HepG2 (cell line): ENCODE data around the gene SPTBN5. TPM values are rescaled to one million over a fixed set of nuclear protein-coding genes. Genes with fewer than 3 reads are reported as not detected.

ENCODE experiments used
- ATAC-seq: fragments of 200-7000 bp; cut with Tn5 transposase; 3 replicates; pipeline ENCODE4 v1.9.1; 2020; ENCODE audit warnings: mild to moderate bottlenecking, moderate library complexity
- BruUV-seq: library from RNA; stranded (reverse); fragments of 400-500 nt; replicated peaks from 2 replicates; lab custom pipeline; 2021; lab: Mats Ljungman, UMichigan
- CTCF ChIA-PET: fragments of 300-600 bp; formaldehyde crosslinking; extraction: SDS; loops from one replicate; lab custom pipeline; 2021; ENCODE audit warnings: low total read pairs, inconsistent platforms, low intra/inter-chr PET ratio; lab: Yijun Ruan, JAX
- POLR2A ChIA-PET: fragments of 350-600 bp; sonication (Branson Sonifier 250); formaldehyde crosslinking; loops from one replicate; lab custom pipeline; 2020; ENCODE audit warnings: antibody characterized with exemption, inconsistent platforms; lab: Yijun Ruan, JAX
- DNase-seq: peaks from one replicate; pipeline ENCODE4 v3.0.0-alpha.2; 2015; ENCODE audit warnings: low spot score
- FAIRE-seq: peaks from 3 replicates; lab custom pipeline; 2011; peaks lifted over from hg19 to GRCh38; lab: Jason Lieb, UNC
- H2AFZ ChIP-seq: one replicate; pipeline ENCODE4 v1.6.1; 2011; ENCODE audit warnings: low read length, inconsistent platforms
- H3K27ac ChIP-seq: fragments of 300-600 bp; 3 replicates; pipeline ENCODE4 v1.8.0; 2011; ENCODE audit warnings: mixed run types, mild to moderate bottlenecking, mixed read lengths, low read length, inconsistent platforms; ENCODE audit not compliant: insufficient read depth; ENCODE audit errors: extremely low read length
- H3K27me3 ChIP-seq, 2 experiments: fragments of 200-600 bp in 1 of 2; 2 replicates in 1 of 2; 3 replicates in 1 of 2; pipeline versions ENCODE4 v1.6.0 to v1.8.0; 2011; ENCODE audit warnings: low read length in 2 of 2, mild to moderate bottlenecking in 2 of 2, moderate library complexity in 2 of 2, inconsistent platforms in 1 of 2; ENCODE audit not compliant: insufficient read depth in 2 of 2, control insufficient read depth in 1 of 2
- H3K36me3 ChIP-seq, 2 experiments: fragments of 200-600 bp in 1 of 2; replicated peaks in 1 of 2; 2 replicates in 1 of 2; 3 replicates in 1 of 2; pipeline versions ENCODE4 v1.5.1 to v1.8.0; 2011; ENCODE audit warnings: low read length in 2 of 2, inconsistent platforms in 1 of 2; ENCODE audit not compliant: insufficient read depth in 2 of 2, control insufficient read depth in 1 of 2
- H3K4me1 ChIP-seq: 2 replicates; pipeline ENCODE4 v1.5.1; 2012; ENCODE audit warnings: low read length, inconsistent platforms; ENCODE audit not compliant: insufficient read depth
- H3K4me2 ChIP-seq: 2 replicates; pipeline ENCODE4 v1.6.0; 2011; ENCODE audit warnings: low read depth, low read length, inconsistent platforms
- H3K4me3 ChIP-seq, 3 experiments: fragments of 200-600 bp in 1 of 3; sonication (generic), shearing (Covaris generic) in 1 of 3; replicated peaks in 1 of 3; 2 replicates each; pipeline ENCODE4 v1.5.1; 2011 to 2016; ENCODE audit warnings: low read length in 3 of 3, inconsistent platforms in 2 of 3, low read depth in 2 of 3, mild to moderate bottlenecking in 2 of 3, control low read depth in 1 of 3, mixed read lengths in 1 of 3; ENCODE audit not compliant: insufficient read depth in 1 of 3
- H3K79me2 ChIP-seq: one replicate; pipeline ENCODE4 v1.6.1; 2011; ENCODE audit warnings: low read length, inconsistent platforms; ENCODE audit not compliant: insufficient read depth
- H3K9ac ChIP-seq: 2 replicates; pipeline ENCODE4 v1.6.0; 2011; ENCODE audit warnings: mild to moderate bottlenecking, low read depth, low read length, inconsistent platforms; ENCODE audit not compliant: insufficient read depth
- H3K9me3 ChIP-seq: 2 replicates; pipeline ENCODE4 v1.5.1; 2012; ENCODE audit warnings: mild to moderate bottlenecking, low read length
- H4K20me1 ChIP-seq: 2 replicates; pipeline ENCODE4 v1.6.0; 2011; ENCODE audit warnings: inconsistent platforms, mild to moderate bottlenecking, low read length, moderate library complexity; ENCODE audit not compliant: insufficient read depth
- RARA ChIP-seq: IDR thresholded peaks from 2 replicates; pipeline ENCODE4 v1.6.1; 2016; ENCODE audit warnings: missing genetic modification reagents, missing compliant biosample characterization
- RFX1 ChIP-seq: fragments of 450-650 bp; IDR thresholded peaks from 2 replicates; pipeline ENCODE4 v1.6.1; 2017
- RXRB ChIP-seq: IDR thresholded peaks from 2 replicates; pipeline ENCODE4 v1.6.1; 2016; ENCODE audit warnings: borderline replicate concordance, missing genetic modification reagents, missing compliant biosample characterization
- SNRNP70 ChIP-seq: fragments of 200-400 bp; formaldehyde crosslinking; IDR thresholded peaks from 2 replicates; pipeline ENCODE4 v1.6.1; 2017; ENCODE audit warnings: mild to moderate bottlenecking, low read depth, low read length, moderate library complexity
- TBP ChIP-seq: sonication (generic); formaldehyde crosslinking; IDR thresholded peaks from 2 replicates; pipeline ENCODE4 v1.5.0; 2020; ENCODE audit warnings: missing genetic modification reagents
- ZFP36L1 ChIP-seq: sonication (generic); formaldehyde crosslinking; IDR thresholded peaks from 2 replicates; pipeline ENCODE4 v1.8.0; 2022; ENCODE audit warnings: mild to moderate bottlenecking, missing genetic modification reagents, moderate library complexity
- ZFY ChIP-seq: sonication (generic); formaldehyde crosslinking; IDR thresholded peaks from 2 replicates; pipeline ENCODE4 v1.4.0; 2020; ENCODE audit warnings: missing genetic modification reagents
- ZNF460 ChIP-seq: sonication (generic); formaldehyde crosslinking; IDR thresholded peaks from 2 replicates; pipeline ENCODE4 v1.5.1; 2020; ENCODE audit warnings: missing genetic modification reagents, mild to moderate bottlenecking, borderline replicate concordance
- ZNF839 ChIP-seq: sonication (generic); formaldehyde crosslinking; IDR thresholded peaks from 2 replicates; pipeline ENCODE4 v1.4.0; 2020; ENCODE audit warnings: missing genetic modification reagents, mild to moderate bottlenecking, borderline replicate concordance
- WGBS: methylation state at CpG from one replicate; pipeline ENCODE4 v1.1.6; 2017; ENCODE audit warnings: low lambda C conversion rate; 5-methylcytosine and 5-hydroxymethylcytosine counted together
- in situ Hi-C: cut with HindIII; loops from 2 replicates; pipeline ENCODE4 v1.10.0; 2017; ENCODE audit warnings: low pct_unique_long_range_greater_than_20kb; ENCODE audit not compliant: extremely low pct_ligation_motif_present
- intact Hi-C: fragments of 100-400 bp; cut with micrococcal nuclease; formaldehyde crosslinking; loops from one replicate; pipeline ENCODE4 v1.10.0; 2022; ENCODE audit not compliant: unreplicated experiment
- polyA plus RNA-seq, 8 experiments: library from polyadenylated mRNA; depleted of rRNA in 3 of 8; stranded (reverse) in 7 of 8; unstranded in 1 of 8; fragments of >200 nt; fragmentation: Illumina TruSeq in 4 of 8; extraction: Trizol in 4 of 8; gene quantifications; 2 replicates each; pipeline versions ENCODE4 v1.2.1 to v1.2.3, GENCODE V29; 2011 to 2016; ENCODE audit warnings: low read depth in 4 of 8, missing spikeins in 1 of 8, mixed read lengths in 1 of 8; ENCODE audit not compliant: insufficient read depth in 1 of 8
- total RNA-seq, 5 experiments: library from RNA; depleted of rRNA; stranded (reverse); fragments of >200 nt; fragmentation: Illumina TruSeq; extraction: Trizol; gene quantifications; 2 replicates each; pipeline ENCODE4 v1.2.3, GENCODE V29; 2016; ENCODE audit warnings: low read depth in 1 of 5
- TF ChIP-seq, protein P1 (sequence below), 2 experiments: sonication (generic) in 1 of 2; formaldehyde crosslinking in 1 of 2; IDR thresholded peaks; 2 replicates each; pipeline versions ENCODE4 v1.4.0 to v1.6.1; 2018 to 2020; ENCODE audit warnings: missing genetic modification reagents in 2 of 2, borderline replicate concordance in 1 of 2, low read depth in 1 of 2, mild to moderate bottlenecking in 1 of 2, missing biosample characterization in 1 of 2
- TF ChIP-seq, protein P2 (sequence below): sonication (generic); formaldehyde crosslinking; IDR thresholded peaks from 2 replicates; pipeline ENCODE4 v1.4.0; 2020; ENCODE audit warnings: mild to moderate bottlenecking, low read depth, missing genetic modification reagents
- TF ChIP-seq, protein P3 (sequence below): sonication (generic); formaldehyde crosslinking; IDR thresholded peaks from 2 replicates; pipeline ENCODE4 v1.5.0; 2020; ENCODE audit warnings: mild to moderate bottlenecking, missing genetic modification reagents, borderline replicate concordance

The SPTBN5 gene
- total and polyA plus RNA-seq, 2 of the 13 experiments (the other 11 are each of a cell fraction or from before 2014, with no cell fraction given): 0.01 to 0.07 TPM

DNA sequence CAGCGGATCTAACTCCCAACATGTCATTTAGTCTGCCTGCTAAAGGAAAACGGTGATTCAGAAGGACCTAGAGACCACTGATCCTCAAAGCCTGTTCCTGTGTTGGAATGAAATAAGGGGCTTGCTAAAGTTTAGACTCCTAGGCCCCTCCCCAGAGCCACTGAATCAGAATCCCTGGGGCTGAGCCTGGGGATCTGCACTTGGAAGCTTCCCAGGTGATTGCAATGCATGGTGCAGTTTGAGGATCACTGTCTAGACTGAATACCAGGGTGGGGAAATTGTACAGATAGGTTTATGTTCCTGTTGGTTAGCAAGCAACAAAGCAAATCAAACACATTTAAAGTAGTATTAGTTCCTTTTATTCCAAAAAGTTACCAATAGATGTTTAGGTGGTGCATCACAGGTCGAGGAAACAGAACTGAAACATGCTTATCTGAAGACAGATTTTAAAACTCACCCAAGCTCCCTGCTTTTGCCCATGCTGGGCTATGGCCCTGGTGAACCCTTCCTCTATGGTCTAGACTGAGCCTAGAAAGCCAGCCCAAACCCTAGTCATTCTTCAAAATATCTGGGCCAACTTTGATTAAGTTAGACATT, 29.6 kb upstream of the SPTBN5 start:
- H4K20me1 ChIP-seq: peaks cover 5% of the 10 kb centered on the region; the same call in 1 of the 2 replicates
- 100% methylated on average over 3 of the region's 3 CpGs for WGBS
- H3K79me2 ChIP-seq: no peaks in the 10 kb centered on the region
- no peak overlapping the region for H3K4me3 ChIP-seq
- no TSS peak for BruUV-seq
- ChIA-PET CTCF (no interaction called here), POLR2A (no interaction called here)
- FAIRE-seq (no peak), DNase-seq (no peak), ATAC-seq (no peak)
- H2AFZ ChIP-seq: no peak overlapping the region
- H3K9me3 ChIP-seq: no peaks in the 10 kb centered on the region
- peaks cover 0 to 4% of the 10 kb centered on the region in 2 experiments; a peak in 1 of 5 replicates for H3K36me3 ChIP-seq
- H3K4me2 ChIP-seq: no peak overlapping the region
- H3K27me3 ChIP-seq: no peaks in the 10 kb centered on the region
- no peak overlapping the region for H3K9ac ChIP-seq
- no peak overlapping the region for H3K27ac ChIP-seq
- intact Hi-C loops: no loop called here
- in situ Hi-C loops: no loop called here
- peaks cover 68% of the 10 kb centered on the region for H3K4me1 ChIP-seq
- no peak for TF ChIP-seq ZNF839 (CRISPR knock-in tag)
- TF ChIP-seq RARA (CRISPR knock-in tag): no peak
- TF ChIP-seq, protein P1, sequence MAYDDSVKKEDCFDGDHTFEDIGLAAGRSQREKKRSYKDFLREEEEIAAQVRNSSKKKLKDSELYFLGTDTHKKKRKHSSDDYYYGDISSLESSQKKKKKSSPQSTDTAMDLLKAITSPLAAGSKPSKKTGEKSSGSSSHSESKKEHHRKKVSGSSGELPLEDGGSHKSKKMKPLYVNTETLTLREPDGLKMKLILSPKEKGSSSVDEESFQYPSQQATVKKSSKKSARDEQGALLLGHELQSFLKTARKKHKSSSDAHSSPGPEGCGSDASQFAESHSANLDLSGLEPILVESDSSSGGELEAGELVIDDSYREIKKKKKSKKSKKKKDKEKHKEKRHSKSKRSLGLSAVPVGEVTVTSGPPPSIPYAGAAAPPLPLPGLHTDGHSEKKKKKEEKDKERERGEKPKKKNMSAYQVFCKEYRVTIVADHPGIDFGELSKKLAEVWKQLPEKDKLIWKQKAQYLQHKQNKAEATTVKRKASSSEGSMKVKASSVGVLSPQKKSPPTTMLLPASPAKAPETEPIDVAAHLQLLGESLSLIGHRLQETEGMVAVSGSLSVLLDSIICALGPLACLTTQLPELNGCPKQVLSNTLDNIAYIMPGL (CRISPR knock-in tag; IDR thresholded peaks at IDR 0.05; ENCODE audit: borderline replicate concordance in 1 of 2, low read depth in 1 of 2): no peak
- no peak for TF ChIP-seq RFX1
- TF ChIP-seq, protein P2, sequence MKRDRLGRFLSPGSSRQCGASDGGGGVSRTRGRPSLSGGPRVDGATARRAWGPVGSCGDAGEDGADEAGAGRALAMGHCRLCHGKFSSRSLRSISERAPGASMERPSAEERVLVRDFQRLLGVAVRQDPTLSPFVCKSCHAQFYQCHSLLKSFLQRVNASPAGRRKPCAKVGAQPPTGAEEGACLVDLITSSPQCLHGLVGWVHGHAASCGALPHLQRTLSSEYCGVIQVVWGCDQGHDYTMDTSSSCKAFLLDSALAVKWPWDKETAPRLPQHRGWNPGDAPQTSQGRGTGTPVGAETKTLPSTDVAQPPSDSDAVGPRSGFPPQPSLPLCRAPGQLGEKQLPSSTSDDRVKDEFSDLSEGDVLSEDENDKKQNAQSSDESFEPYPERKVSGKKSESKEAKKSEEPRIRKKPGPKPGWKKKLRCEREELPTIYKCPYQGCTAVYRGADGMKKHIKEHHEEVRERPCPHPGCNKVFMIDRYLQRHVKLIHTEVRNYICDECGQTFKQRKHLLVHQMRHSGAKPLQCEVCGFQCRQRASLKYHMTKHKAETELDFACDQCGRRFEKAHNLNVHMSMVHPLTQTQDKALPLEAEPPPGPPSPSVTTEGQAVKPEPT (CRISPR knock-in tag): no peak
- TF ChIP-seq ZFY (CRISPR knock-in tag): no peak
- no peak for TF ChIP-seq SNRNP70
- TF ChIP-seq ZNF460 (CRISPR knock-in tag): no peak
- no peak for TF ChIP-seq ZFP36L1 (CRISPR knock-in tag)
- TF ChIP-seq, protein P3, sequence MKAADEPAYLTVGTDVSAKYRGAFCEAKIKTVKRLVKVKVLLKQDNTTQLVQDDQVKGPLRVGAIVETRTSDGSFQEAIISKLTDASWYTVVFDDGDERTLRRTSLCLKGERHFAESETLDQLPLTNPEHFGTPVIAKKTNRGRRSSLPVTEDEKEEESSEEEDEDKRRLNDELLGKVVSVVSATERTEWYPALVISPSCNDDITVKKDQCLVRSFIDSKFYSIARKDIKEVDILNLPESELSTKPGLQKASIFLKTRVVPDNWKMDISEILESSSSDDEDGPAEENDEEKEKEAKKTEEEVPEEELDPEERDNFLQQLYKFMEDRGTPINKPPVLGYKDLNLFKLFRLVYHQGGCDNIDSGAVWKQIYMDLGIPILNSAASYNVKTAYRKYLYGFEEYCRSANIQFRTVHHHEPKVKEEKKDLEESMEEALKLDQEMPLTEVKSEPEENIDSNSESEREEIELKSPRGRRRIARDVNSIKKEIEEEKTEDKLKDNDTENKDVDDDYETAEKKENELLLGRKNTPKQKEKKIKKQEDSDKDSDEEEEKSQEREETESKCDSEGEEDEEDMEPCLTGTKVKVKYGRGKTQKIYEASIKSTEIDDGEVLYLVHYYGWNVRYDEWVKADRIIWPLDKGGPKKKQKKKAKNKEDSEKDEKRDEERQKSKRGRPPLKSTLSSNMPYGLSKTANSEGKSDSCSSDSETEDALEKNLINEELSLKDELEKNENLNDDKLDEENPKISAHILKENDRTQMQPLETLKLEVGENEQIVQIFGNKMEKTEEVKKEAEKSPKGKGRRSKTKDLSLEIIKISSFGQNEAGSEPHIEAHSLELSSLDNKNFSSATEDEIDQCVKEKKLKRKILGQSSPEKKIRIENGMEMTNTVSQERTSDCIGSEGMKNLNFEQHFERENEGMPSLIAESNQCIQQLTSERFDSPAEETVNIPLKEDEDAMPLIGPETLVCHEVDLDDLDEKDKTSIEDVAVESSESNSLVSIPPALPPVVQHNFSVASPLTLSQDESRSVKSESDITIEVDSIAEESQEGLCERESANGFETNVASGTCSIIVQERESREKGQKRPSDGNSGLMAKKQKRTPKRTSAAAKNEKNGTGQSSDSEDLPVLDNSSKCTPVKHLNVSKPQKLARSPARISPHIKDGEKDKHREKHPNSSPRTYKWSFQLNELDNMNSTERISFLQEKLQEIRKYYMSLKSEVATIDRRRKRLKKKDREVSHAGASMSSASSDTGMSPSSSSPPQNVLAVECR (CRISPR knock-in tag): no peak
- no peak for TF ChIP-seq RXRB (CRISPR knock-in tag)
- TF ChIP-seq TBP (CRISPR knock-in tag): no peak
